ENCODE results near the gene ROBO2.

The ROBO2 gene, protein sequence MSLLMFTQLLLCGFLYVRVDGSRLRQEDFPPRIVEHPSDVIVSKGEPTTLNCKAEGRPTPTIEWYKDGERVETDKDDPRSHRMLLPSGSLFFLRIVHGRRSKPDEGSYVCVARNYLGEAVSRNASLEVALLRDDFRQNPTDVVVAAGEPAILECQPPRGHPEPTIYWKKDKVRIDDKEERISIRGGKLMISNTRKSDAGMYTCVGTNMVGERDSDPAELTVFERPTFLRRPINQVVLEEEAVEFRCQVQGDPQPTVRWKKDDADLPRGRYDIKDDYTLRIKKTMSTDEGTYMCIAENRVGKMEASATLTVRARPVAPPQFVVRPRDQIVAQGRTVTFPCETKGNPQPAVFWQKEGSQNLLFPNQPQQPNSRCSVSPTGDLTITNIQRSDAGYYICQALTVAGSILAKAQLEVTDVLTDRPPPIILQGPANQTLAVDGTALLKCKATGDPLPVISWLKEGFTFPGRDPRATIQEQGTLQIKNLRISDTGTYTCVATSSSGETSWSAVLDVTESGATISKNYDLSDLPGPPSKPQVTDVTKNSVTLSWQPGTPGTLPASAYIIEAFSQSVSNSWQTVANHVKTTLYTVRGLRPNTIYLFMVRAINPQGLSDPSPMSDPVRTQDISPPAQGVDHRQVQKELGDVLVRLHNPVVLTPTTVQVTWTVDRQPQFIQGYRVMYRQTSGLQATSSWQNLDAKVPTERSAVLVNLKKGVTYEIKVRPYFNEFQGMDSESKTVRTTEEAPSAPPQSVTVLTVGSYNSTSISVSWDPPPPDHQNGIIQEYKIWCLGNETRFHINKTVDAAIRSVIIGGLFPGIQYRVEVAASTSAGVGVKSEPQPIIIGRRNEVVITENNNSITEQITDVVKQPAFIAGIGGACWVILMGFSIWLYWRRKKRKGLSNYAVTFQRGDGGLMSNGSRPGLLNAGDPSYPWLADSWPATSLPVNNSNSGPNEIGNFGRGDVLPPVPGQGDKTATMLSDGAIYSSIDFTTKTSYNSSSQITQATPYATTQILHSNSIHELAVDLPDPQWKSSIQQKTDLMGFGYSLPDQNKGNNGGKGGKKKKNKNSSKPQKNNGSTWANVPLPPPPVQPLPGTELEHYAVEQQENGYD (N-terminal part only)

GRCh38 chr3:77039606-77040171 is at the start of gene ROBO2:
TSS of gene ROBO2 (plus strand) at chr3:77040099. CDS start at chr3:77040786, 687 bp downstream.
- no peak for DNase-seq (ENCODE audit: low read depth)

GRCh38 chr3:76990606-76991005 is 49.3 kb upstream of the ROBO2 start:
- DNase-seq (ENCODE audit: low read depth), result no peak

GRCh38 chr3:76991165-76991564 is 48.7 kb upstream of the ROBO2 start:
- DNase-seq (ENCODE audit: low read depth), result no peak

GRCh38 chr3:76997733-76998132 is 42.2 kb upstream of the ROBO2 start:
- no peak for DNase-seq (ENCODE audit: low read depth)

- DNase-seq (ENCODE audit: low read depth), result no peak
These were observed 41.3 kb upstream of the ROBO2 start for GRCh38 chr3:76998555-76998954.

- no peak for DNase-seq (ENCODE audit: low read depth)
These were observed 38.7 kb upstream of the ROBO2 start for GRCh38 chr3:77001062-77001701.

- DNase-seq (ENCODE audit: low read depth), result no peak
These were observed 25.7 kb upstream of the ROBO2 start for GRCh38 chr3:77014226-77014625.

DNA sequence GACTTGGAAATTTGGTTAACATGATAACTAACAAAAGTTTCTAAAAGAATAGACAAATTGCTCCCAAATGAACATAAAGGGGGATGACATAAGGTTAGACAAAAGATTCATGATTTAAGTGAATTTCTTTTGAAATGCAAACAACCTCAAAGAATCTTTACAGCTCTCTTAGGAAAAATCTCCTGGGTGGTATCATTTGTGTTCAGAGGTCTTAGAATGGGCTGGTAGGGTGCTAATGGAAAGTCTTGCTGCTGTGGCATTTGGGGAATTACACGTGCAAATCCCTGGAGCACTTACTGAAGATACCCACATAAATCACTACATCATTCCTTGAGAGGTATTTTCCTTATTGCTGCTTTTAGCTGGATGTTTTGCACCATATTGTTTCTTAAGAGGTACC is 14.4 kb upstream of the ROBO2 start:
- DNase-seq (ENCODE audit: low read depth), result no peak

- DNase-seq (ENCODE audit: low read depth), result no peak
These were observed 12.8 kb upstream of the ROBO2 start for GRCh38 chr3:77026904-77027634.

DNA sequence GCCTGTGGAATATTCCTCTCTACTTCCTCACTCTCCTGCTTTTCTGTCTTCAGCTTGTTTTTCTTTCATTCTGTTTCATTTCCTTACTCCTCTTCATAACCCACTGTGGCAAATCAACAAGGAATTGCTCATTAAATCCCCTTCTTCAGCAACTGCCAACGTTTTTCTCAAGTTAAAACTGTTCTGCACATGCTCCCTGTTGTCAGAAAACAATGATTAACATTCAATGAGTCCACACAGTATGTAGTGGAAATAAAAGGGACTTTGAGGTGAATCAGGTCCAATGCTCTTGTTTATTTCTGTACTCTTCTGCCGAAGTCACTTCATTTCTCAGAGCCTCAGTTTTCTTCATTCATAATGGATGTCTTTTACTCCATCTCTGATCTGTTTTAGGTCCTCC is 11.9 kb upstream of the ROBO2 start:
- DNase-seq (ENCODE audit: low read depth), result no peak

- no peak for DNase-seq (ENCODE audit: low read depth)
These were observed 1.4 kb upstream of the ROBO2 start for GRCh38 chr3:77038468-77038929.

DNA sequence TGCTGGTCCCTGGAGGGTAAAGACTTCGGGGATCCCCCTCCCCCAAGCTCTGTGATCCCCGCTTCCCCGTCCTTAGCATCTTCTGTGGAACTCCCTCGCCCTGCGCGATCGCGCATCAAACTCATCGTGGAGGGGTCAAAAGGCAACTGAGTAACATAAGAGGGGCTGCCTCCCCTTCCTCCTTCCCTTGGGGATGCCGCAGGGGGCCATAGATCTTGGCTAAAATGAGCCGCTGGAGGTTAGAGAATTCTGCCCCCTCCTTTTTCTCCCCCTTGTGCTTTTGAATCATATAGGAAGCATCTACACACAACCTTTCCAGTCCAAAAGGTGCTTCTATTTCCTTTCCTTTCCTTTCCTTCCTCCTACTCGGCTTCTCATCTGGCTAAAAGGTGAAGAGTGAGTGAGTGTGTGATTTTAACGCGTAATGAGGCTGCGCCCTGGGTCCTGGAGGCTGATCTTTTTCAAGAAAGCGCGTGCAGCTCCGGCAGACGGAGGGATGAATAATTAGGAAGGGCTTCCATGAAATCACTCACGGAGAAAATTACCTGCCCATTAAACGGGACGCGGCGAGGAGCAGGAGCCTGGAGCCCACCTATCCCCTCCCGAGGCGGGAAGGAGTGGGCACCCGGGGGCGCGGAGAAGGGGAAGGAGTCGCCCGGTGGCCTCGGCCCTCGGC is 831 bp upstream of the ROBO2 start:
- DNase-seq (ENCODE audit: low read depth), result no peak

GRCh38 chr3:77040216-77040615 is 317 bp downstream of the ROBO2 start:
- no peak for DNase-seq (ENCODE audit: low read depth)

- no peak for DNase-seq (ENCODE audit: low read depth)
These were observed 1.2 kb downstream of the ROBO2 start for GRCh38 chr3:77040926-77041722.

DNA sequence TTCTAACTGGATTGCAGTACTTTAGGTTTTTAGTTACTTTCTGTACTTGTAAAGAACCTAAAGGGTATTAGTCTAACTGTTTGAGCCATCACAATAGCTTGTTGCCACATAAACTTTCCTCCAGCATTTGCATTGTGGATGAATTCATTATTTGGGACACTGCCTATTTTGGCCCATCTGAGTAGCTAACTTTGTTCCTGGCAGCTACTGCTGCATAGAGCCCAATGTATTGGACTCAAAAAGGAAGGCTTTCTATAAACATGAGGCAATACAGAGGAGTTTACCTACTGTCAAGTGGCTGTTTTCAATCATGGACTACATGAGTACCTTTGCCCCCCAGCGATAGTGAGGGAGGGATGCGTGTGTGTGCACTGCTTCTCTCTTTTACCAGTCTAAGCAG is 1.9 kb downstream of the ROBO2 start:
- no peak for DNase-seq (ENCODE audit: low read depth)

DNA sequence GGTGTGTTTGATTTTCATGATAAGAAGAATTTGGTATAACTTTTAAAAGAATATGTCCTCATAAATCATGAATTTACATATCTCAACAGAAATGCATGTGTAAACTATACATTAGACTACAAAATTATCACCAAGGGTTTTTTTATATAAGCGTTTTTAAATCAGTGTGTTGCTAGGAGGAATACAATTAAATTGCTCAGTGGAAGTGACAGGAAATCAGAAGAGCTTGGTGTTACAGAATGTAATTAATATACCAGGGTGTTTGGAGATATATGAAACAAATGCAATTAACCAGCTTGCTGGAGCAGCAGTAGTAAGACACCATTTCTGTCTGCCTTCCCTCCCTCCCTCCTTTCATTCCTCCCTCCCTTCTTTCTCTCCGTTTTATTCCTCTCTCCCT is 2.4 kb downstream of the ROBO2 start:
- no peak for DNase-seq (ENCODE audit: low read depth)

DNA sequence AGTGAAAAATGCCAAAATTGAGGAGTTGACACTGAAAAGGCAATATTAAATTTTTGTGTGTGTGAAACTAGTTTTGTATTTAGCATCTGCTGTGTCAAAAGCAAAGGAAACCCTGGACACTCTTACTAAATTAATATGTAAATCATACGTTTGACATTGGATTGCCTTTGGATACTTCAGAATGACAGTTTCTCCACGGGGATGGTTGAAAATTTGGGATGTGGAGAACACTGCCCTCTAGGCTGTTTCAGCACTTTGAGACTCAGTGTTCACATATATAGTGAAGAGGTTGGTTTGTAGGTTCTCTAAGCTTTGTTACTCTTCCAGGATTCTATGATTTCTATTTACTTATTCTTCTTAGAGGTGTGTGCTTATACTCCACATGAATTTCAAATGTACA is 3.0 kb downstream of the ROBO2 start:
- no peak for DNase-seq (ENCODE audit: low read depth)

DNA sequence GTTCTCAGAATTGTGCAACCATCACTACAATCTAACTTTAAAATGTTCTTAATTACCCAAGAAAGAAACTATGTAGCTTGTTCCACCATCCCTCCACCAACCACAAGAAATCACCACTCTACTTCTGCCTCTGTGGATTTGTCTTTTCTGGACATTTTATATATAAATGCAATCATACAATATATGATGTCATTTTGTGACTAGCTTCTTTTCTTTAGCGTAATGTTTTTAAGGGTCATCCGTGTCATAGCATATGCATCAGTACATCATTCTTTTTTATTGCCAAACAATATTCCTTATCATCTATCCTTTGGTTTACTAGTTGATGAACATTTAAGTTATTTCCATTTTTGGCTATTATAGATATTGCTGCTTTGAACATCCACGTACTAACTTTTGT is 5.8 kb downstream of the ROBO2 start:
- no peak for DNase-seq (ENCODE audit: low read depth)

DNA sequence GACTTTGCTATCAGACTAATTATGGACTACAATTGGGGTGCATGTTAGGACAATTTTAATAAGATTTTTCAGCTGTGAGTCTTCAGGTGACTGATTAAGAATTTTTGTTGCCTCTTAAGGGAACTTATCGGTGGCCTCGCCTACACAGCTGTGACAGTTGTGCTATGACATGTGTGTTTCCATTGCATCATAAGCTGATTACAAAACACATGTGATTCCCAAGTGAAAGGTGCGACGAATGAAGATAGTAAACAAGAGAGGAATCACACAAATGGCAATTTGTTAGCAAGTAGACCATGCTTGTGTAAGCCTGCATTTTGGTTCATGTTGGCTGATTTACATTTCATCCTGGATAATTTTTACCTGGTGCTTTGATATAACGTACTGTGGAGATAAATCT is 8.3 kb downstream of the ROBO2 start:
- no peak for DNase-seq (ENCODE audit: low read depth)

DNA sequence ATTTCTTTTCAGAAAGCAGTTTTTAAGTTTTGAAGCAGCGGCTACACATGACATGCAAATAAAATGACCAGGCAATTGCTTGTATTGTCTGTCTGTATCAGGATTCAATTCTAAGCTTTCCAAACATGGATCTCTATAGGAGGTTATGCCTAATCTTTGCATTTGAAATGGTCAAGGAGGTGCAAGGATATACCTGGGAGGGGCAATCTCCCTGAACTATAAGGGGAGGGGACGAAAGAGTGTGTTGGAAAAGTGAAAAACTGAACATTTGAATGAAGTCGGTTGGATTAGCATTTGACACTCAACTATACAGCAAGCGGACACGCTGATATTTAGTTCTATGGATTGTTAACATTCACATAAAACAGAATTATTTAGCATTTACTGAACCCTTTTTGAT is 11.7 kb downstream of the ROBO2 start:
- no peak for DNase-seq (ENCODE audit: low read depth)

Data from stimulated activated CD8-positive, alpha-beta memory T cell treated with anti-CD3 and anti-CD28 coated beads, Interleukin-4, amount 100 ng/mL, for 24 hours (primary cell).